Omental fat pad (tissue), 4 donors: ENCODE measurements around the gene IFT57. TPM values are rescaled to one million over a fixed set of nuclear protein-coding genes. Genes with fewer than 3 reads are reported as not detected.

Source experiments
- ATAC-seq: fragments of 150-250 bp; one replicate; pipeline ENCODE4 v1.9.1; 2016; ENCODE audit warnings: mild to moderate bottlenecking, moderate library complexity; ENCODE audit not compliant: low FRiP score
- DNase-seq: peaks from one replicate; pipeline ENCODE4 v3.0.0-alpha.2; 2019; ENCODE audit warnings: low spot score
- total RNA-seq, 4 donors: library from RNA; depleted of rRNA; stranded (reverse); fragments of >200 nt; gene quantifications; one replicate each; pipeline ENCODE4 v1.1.0, GENCODE V29; 2016
- TF ChIP-seq, protein P1 (sequence below), 3 donors: fragments of 450-650 bp; IDR thresholded peaks; one replicate each; pipeline ENCODE4 v1.5.1; 2016 to 2017; ENCODE audit warnings: antibody characterized with exemption in 3 of 3, mild to moderate bottlenecking in 3 of 3, moderate library complexity in 2 of 3

IFT57 gene
- total RNA-seq, 4 donors from 2014 or later: 31.6 to 59.6 (median 51.0) TPM

DNA sequence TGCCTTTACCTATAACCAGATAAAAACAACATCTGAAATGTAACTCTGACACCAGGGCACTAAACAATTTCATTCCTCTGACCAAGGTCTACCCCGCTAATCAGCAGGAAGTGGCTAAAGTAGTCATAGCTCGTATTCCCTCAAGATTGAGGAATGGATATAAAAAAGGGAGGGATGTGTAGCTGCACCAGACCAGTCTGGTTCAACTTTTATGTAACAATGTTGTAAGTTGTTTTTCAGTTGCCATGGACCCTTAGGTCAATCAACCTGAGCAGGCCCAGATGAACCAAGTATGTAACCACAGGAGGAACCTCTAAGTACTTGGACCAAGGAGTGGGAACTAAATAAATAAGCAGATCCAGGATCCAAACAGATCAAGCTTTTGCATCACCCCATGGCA is 28.4 kb upstream of the IFT57 start:
- DNase-seq (no peak), ATAC-seq (no peak)
- TF ChIP-seq, protein P1, sequence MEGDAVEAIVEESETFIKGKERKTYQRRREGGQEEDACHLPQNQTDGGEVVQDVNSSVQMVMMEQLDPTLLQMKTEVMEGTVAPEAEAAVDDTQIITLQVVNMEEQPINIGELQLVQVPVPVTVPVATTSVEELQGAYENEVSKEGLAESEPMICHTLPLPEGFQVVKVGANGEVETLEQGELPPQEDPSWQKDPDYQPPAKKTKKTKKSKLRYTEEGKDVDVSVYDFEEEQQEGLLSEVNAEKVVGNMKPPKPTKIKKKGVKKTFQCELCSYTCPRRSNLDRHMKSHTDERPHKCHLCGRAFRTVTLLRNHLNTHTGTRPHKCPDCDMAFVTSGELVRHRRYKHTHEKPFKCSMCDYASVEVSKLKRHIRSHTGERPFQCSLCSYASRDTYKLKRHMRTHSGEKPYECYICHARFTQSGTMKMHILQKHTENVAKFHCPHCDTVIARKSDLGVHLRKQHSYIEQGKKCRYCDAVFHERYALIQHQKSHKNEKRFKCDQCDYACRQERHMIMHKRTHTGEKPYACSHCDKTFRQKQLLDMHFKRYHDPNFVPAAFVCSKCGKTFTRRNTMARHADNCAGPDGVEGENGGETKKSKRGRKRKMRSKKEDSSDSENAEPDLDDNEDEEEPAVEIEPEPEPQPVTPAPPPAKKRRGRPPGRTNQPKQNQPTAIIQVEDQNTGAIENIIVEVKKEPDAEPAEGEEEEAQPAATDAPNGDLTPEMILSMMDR (IDR thresholded peaks at IDR 0.05): no peak

DNA sequence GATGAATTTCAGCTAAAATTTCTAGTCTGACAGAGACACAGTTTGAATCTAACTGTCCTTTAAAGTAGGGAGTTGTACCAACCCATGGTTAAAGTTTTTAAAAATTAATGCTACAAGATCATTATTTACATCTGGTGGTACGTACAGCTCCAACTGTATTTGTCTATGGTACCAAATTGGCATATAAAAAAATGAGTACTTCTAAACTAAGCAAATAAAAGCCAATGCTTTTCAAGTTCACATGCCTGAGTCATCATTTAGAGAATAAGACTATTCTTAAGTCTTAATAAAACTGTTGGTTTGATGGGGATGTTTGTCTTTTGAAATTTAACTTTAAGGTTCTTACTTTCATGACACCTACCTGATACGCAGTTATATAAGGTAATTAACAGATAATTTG is 21.0 kb upstream of the IFT57 start:
- TF ChIP-seq, protein P1 (IDR thresholded peaks at IDR 0.05): no peak
- ATAC-seq: no peak

DNA sequence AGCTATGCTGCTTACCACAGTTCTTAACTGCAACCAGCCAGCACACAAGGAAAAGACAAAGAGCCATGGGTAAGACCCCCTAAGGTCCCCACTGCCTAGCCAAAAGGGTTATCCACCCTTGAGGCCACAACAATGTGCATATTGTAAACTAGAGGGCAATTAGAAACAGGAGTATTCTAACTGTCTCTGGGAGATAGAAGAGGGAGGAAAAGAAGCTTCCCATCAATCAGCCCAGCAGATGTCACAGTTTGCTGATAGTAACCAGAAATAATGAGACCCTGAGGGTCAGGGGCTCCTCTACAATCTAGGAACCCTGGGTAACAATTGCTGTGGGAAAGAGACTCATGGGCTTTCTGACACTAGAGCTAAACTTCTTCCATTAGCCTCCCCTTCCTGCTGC is 20.6 kb upstream of the IFT57 start:
- ATAC-seq (no peak), DNase-seq (no peak)
- TF ChIP-seq, protein P1 (IDR thresholded peaks at IDR 0.05): no peak

More for the DNA sequence above, 21.0 kb upstream of the IFT57 start:
- DNase-seq: no peak

DNA sequence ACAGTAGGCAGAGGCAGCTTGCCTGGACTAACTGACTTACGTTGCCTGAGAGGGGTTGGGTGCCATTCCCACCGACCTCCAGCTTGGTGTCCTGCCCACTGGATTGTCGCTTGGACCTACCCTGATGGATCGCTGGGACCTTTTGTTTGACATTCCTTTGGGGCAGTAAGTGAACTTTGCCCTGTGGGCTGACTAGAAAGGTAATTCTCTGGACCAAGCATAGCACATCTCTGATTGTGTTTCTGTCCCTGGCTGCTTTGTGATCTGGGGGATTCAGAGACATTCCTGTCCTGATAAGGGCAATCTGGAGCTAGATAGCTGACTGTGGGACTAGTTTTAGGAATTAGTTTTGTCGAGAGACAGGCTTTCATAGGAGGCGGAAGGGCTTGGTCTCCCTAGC is 19.5 kb upstream of the IFT57 start:
- no peak for ATAC-seq
- TF ChIP-seq, protein P1 (IDR thresholded peaks at IDR 0.05): no peak

DNA sequence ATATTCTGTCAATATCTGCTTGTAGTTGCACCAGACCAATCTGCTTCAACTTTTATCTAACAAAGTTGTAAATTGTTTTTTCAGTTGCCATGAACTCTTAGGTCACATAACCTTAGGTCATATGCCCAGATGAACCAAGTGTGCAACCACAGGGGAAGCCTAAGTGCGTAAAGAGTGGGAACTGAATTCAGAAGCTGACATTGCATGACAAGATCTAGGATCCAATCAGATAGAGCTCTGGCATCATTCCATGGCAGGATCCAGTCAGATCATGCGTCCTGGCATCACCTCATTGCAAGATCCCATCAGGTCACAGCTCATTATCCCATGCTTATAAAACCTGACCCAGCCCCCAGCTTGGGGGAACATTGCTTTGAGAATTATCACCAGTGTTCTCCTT is 18.9 kb upstream of the IFT57 start:
- TF ChIP-seq, protein P1 (IDR thresholded peaks at IDR 0.05): no peak
- DNase-seq (no peak), ATAC-seq (no peak)

More for the DNA sequence above, 19.5 kb upstream of the IFT57 start:
- DNase-seq: no peak

DNA sequence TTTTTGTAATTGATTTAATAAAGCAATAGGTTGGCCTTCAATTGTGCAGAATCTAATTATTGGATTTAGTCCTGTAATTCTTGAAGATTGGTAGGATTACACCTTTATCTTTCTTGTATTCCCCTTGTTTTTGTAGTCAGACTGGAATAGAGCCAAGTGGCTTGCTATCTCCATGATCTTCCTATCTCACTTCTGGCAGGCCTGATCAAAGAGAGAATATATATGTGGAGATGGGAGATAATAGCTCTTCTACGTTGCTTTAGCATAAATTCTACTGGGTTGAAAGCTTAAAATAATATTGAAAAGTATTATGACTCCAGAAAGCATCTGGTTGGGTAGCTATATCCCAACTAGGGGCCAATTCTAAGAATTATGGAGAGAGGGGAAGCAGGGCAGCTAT is 16.9 kb upstream of the IFT57 start:
- DNase-seq (no peak), ATAC-seq (no peak)
- TF ChIP-seq, protein P1 (IDR thresholded peaks at IDR 0.05): no peak

DNA sequence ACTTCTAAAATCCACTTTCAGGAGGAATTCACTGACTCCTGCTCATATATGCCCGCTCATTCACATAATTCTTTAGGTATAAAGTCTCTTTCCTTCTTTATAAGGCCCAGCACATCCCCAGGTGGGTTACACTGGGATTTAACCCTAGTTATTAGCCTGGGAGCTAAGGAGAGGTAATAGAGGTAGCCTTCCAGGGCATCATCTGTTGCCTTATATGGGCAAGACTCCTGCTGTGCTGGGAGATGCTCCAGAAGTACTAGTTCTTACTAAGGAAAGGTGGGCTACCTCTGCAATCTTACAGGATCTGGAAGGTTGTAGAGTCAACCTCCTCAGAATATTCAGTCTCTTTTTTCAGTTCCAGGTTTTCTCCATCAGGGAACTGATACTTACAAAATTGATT is 13.1 kb upstream of the IFT57 start:
- ATAC-seq (no peak), DNase-seq (no peak)
- TF ChIP-seq, protein P1 (IDR thresholded peaks at IDR 0.05): no peak
